ENCODE data around the gene EVI5L. TPM values are rescaled to one million over a fixed set of nuclear protein-coding genes. Genes with fewer than 3 reads are reported as not detected.
"Not testable (repeated sequence)": the region's sequence is repeated elsewhere in the genome, so short reads cannot be mapped to it uniquely, and the experiment has no call there.

The EVI5L gene
- total RNA-seq, 1 donor from 2014 or later = 21.5 TPM

- peak; percentile 32 for DNase-seq (ENCODE audit: missing footprints)
- ATAC-seq = no peak
- intact Hi-C loops (cut with DNase I) = no loop called here
Measured at GRCh38 chr19:7879111-7879807, 49.2 kb downstream of the EVI5L start.

GRCh38 chr19:7879836-7880235 is 49.8 kb downstream of the EVI5L start:
- no peak for ATAC-seq

GRCh38 chr19:7881910-7882309 is 51.9 kb downstream of the EVI5L start:
- ATAC-seq (no peak), DNase-seq (ENCODE audit: missing footprints) (no peak)
- intact Hi-C loops (cut with DNase I) = no loop called here

More at GRCh38 chr19:7879836-7880235, 49.8 kb downstream of the EVI5L start:
- peak; percentile 64 for DNase-seq (ENCODE audit: missing footprints)
- intact Hi-C loops (cut with DNase I) = no loop called here

DNA sequence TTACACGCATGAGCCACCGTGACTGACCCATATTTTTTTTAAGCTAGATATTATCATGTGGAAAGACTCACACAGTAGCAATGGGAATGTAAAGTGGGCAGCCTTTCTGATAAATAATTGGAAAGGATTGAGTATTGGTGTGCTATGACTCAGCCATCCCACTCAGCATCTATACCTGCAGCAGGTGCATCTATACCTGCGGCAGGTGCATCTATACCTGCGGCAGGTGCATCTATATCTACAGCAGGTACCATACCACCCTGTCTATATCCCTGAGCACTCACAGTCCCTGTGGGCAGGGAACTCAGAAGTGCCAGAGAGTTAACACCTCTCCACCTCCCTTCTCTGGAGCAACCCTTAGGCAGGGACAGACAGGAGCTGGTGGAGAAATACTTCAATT is 53.1 kb downstream of the EVI5L start:
- DNase-seq (ENCODE audit: missing footprints) (peak; percentile 4), ATAC-seq (no peak)
- intact Hi-C loops (cut with DNase I) = no loop called here

DNA sequence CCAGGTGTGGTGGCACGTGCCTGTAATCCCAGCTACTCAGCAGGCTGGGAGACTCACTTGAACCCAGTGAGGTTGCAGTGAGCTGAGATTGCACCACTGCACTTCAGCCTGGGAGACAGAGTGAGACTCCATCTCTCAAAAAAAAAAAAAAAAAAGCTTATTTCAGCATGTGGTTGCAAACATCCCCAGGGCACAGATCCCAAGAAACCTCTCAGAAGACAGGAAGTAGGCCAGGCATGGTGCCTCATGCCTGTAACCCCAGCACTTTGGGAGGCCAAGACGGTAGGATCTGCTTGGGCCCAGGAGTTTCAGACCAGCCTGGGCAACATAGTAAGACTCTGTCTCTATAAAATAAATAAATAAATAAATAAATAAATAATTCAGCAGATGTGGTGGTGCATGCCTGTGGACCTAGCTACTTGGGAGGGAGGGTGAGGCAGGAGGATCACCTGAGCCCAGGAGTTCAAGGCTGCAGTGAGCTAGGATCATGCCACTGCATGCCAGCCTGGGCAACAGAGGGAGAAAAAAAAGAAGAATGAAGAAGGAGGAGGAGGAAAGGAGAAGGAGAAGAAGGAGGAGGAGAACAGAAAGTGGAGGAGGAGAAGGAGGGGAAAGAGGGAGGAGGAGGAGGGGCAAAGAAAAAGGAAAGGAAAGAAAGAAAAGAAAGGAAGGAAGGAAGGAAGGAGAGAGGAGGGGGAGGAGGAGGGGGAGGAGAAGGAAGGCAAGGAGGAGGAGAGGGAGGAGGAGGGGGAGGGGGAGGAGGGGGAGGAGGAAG is 54.0 kb downstream of the EVI5L start:
- DNase-seq (ENCODE audit: missing footprints) (no peak), ATAC-seq (no peak)
- intact Hi-C loops (cut with DNase I) = no loop called here

- ATAC-seq = no peak
- DNase-seq (ENCODE audit: missing footprints) = no peak
- intact Hi-C loops (cut with DNase I) = no loop called here
Measured at GRCh38 chr19:7885818-7886217, 55.8 kb downstream of the EVI5L start.

- intact Hi-C loops (cut with DNase I) = no loop called here
- ATAC-seq (no peak), DNase-seq (ENCODE audit: missing footprints) (peak; percentile 43)
Measured at GRCh38 chr19:7887408-7888144, 57.6 kb downstream of the EVI5L start.

GRCh38 chr19:7888145-7888825 is 58.3 kb downstream of the EVI5L start, which contains the start of gene LRRC8E:
TSS of gene LRRC8E (plus strand) at chr19:7888510. CDS start at chr19:7895604, 7,094 bp downstream.
- intact Hi-C loops (cut with DNase I) = no loop called here
- peak; percentile 82 for ATAC-seq
- peak; percentile 71 for DNase-seq (ENCODE audit: missing footprints)

- DNase-seq (ENCODE audit: missing footprints) (peak; percentile 54), ATAC-seq (no peak)
- intact Hi-C loops (cut with DNase I) = no loop called here
Measured at GRCh38 chr19:7888826-7889217, 58.8 kb downstream of the EVI5L start.

- DNase-seq (ENCODE audit: missing footprints) = peak; percentile 22
- ATAC-seq; intact Hi-C loops (cut with DNase I): not testable (repeated sequence)
Measured at GRCh38 chr19:7893362-7894101, 63.5 kb downstream of the EVI5L start.

GRCh38 chr19:7894612-7895309 is 64.7 kb downstream of the EVI5L start:
- peak; percentile 37 for DNase-seq (ENCODE audit: missing footprints)

DNA sequence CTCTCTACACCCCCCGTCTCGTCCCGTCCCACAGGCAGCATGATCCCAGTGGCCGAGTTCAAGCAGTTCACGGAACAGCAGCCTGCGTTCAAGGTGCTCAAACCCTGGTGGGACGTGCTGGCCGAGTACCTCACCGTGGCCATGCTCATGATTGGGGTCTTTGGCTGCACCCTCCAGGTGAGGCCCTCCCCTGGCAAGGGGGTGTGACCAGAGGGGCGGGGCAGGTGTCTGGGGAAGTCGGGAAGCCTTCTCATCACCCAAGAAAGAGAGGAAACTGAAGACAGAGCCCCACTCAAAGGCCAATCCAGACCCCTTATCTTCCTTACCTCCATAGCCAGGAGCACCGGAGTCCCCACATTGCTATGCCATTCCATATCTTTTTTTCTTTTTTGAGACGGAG is 65.5 kb downstream of the EVI5L start:
- DNase-seq (ENCODE audit: missing footprints) (peak; percentile 27), ATAC-seq (no peak)
- intact Hi-C loops (cut with DNase I) = no loop called here

More at GRCh38 chr19:7894612-7895309, 64.7 kb downstream of the EVI5L start:
- ATAC-seq = no peak
- intact Hi-C loops (cut with DNase I) = no loop called here

DNA sequence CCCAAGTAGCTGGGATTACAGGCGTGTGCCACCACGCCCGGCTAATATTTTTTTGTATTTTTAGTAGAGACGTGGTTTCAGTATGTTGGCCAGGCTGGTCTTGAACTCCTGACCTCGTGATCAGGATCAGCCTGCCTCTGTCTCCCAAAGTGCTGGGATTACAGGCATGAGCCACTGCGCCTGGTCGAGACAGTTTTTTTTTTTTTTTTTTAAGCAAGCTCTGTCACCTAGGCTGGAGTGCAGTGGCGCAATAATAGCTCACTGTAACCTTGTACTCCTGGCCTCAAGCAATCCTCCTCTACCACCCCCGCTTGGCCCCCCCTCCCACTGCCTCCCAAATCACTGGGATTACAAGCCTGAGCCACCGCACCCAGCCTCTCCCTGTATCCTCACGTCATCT is 67.3 kb downstream of the EVI5L start:
- DNase-seq (ENCODE audit: missing footprints) = peak; percentile 18
- no peak for ATAC-seq
- intact Hi-C loops (cut with DNase I) = no loop called here

- DNase-seq (ENCODE audit: missing footprints) (peak; percentile 47), ATAC-seq (no peak)
- intact Hi-C loops (cut with DNase I) = no loop called here
Measured at GRCh38 chr19:7898967-7899366, 68.9 kb downstream of the EVI5L start.

GRCh38 chr19:7899751-7900378 is 69.8 kb downstream of the EVI5L start:
- no peak for ATAC-seq

GRCh38 chr19:7900401-7900870 is 70.4 kb downstream of the EVI5L start:
- DNase-seq (ENCODE audit: missing footprints) (peak; percentile 45), ATAC-seq (no peak)
- intact Hi-C loops (cut with DNase I) = loop anchor here (5.0 kb wide), 1 partner anchor 48 kb away; no protein-coding TSS in a partner anchor

More at GRCh38 chr19:7899751-7900378, 69.8 kb downstream of the EVI5L start:
- intact Hi-C loops (cut with DNase I) = loop anchor here (5.0 kb wide), 1 partner anchor 48 kb away; no protein-coding TSS in a partner anchor
- DNase-seq (ENCODE audit: missing footprints) = peak; percentile 41

- intact Hi-C loops (cut with DNase I) = loop anchor here (5.0 kb wide), 1 partner anchor 49 kb away; no protein-coding TSS in a partner anchor
- DNase-seq (ENCODE audit: missing footprints) (peak; percentile 17), ATAC-seq (no peak)
Measured at GRCh38 chr19:7900931-7901330, 70.9 kb downstream of the EVI5L start.
